Astrocyte of the hippocampus (primary cell): ENCODE results near the gene PTPRK.
A peak's percentile ranks its signal among the peaks of the same experiment; 100 is the strongest.
"Not testable (repeated sequence)": the region's sequence is repeated elsewhere in the genome, so short reads cannot be mapped to it uniquely, and the experiment has no call there.

Experiments used
- DNase-seq: peaks from one replicate; pipeline ENCODE4 v3.0.0; 2011; ENCODE audit warnings: low read depth, low spot score

PTPRK gene

DNA sequence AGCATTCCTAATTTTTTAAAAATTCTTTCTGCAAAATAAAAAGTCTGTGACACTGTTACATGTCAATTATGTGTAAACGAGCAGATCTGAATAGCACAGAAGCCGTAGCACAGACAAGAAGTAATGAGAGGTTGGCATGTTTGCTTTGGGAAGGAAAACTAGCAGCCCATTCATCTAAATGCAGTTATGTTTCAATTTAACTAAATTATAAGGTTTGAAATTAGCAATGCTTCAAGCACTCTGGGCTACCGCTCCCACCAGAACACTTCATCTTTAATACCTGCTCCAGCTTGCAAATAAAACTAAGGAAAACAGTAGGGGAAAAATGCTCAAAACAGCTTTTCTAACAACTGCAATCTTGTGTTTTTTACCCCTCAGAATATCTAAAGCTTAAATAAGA lies 73.9 kb downstream of the PTPRK start:
- DNase-seq = no peak

DNA sequence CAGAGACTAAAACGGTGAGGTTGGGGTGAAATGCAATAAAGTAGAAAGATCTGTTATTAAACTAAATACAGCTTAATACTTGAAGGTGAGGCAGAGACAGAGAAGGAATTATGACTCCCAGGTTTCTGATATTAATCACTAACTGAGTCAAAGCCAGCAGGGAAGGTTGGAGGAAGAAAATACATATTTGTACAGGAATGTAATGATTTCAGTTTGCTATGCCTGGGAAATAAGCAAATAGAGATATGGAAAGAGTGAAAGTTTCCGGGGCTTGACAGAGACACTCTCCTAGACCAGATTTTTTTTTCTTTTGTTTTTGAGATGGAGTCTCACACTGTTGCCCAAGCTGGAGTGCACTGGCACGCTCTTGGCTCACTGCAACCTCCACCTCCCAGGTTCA lies 76.8 kb downstream of the PTPRK start:
- no peak for DNase-seq

- no peak for DNase-seq
These were observed 80.8 kb downstream of the PTPRK start for GRCh38 chr6:128439627-128440026.

DNA sequence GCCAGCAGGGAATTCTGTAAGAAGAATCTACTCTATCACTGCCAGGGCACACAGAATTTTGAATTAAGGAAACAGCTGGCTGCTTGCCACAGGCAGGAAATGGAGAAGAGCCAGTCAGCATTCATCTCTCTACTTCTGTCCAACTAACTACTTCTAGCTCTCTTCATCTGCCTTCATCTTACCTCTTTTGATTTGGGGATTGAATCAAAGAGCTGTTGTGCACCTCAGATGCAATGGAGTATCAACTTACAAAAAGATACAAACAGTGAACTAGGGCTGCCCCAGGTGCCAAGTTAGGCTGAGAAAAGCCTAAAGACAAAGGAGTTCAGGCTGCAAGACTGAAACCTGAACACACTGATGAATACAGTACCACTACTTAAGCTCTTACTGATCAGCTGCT lies 82.0 kb downstream of the PTPRK start:
- peak; percentile 45 for DNase-seq

DNA sequence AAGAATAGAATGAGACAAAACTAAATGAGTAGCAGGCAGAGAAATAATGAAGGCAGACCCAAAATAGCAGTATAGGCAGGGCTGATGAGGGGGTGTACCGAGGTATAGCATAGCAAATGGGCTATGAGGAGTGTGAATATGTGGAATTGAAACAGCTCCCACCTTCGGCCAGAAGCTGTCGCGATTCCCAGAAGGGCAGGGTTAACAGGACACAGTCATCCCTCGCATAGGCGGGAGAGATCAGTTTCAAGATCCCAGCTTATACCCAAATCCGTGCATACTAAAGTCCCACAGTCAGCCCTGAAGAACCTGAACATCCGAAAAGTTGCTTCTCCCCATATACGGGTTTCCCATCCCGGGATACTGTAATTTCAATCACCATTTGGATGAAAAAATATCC lies 82.7 kb downstream of the PTPRK start:
- DNase-seq = no peak

GRCh38 chr6:128434752-128435151 lies 85.6 kb downstream of the PTPRK start:
- DNase-seq = not testable (repeated sequence)

DNA sequence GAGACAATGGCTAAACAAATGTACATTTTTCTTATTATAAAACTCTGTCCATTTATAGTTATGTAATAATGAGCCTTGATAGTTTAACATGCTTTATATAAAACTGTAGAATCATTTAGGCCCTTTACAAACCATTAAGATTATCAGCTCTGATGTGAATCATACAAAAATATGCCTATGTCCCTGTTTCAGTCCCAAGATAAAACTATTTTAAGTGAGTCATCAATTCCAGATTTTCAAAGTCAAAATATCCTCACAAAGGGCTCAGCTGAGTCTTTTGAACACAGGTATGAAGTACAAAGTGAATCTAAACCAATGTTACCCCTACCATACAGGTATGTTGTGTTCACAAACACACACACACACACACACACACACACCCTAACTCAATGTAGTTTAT lies 88.0 kb downstream of the PTPRK start:
- peak; percentile 37 for DNase-seq

DNA sequence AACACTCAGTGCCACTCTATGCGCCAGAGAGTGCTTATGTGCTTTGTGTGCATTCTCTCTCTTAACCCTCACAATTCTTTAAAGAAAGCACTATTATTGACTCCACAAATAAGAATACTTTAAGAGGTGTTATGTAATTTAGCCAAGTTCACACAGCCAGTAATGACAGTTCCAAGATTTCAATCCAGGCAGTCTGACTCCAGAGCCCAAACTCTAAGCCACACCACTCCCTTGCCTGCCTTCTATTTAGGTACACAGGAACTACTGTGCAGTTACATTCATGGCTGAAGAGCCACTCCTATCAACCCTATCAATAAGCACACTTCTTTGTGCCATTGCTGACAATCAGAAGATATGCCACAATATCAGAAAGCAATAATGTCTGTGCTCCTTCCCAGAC lies 93.3 kb downstream of the PTPRK start:
- DNase-seq = no peak

GRCh38 chr6:128425856-128426255 lies 94.5 kb downstream of the PTPRK start:
- DNase-seq = no peak

- DNase-seq = no peak
These were observed 97.5 kb downstream of the PTPRK start for GRCh38 chr6:128422871-128423270.

GRCh38 chr6:128422200-128422599 lies 98.2 kb downstream of the PTPRK start:
- no peak for DNase-seq

- peak; percentile 39 for DNase-seq
These were observed 98.6 kb downstream of the PTPRK start for GRCh38 chr6:128421788-128422187.

GRCh38 chr6:128417698-128418097 lies 102.7 kb downstream of the PTPRK start:
- peak; percentile 71 for DNase-seq

- no peak for DNase-seq
These were observed 105.0 kb downstream of the PTPRK start for GRCh38 chr6:128415387-128415786.

DNA sequence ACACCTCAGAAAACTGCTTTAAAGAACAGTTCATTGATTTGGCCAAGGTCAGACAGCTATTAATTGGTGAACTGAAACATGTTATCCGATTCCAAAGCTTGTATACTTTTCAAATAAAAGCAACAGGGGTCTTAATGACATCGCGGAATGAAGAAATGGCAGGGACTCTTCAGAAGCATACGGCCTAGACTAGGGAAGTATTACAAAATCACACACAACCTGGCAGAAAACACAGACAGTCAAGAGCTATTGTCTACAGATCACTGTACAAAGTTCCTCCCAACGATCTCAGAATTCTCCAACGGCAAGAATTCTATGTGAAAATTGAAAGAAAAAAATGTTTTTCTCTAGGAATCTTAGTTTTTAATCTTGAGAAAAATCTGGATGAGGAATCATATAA lies 105.5 kb downstream of the PTPRK start:
- DNase-seq = no peak

DNA sequence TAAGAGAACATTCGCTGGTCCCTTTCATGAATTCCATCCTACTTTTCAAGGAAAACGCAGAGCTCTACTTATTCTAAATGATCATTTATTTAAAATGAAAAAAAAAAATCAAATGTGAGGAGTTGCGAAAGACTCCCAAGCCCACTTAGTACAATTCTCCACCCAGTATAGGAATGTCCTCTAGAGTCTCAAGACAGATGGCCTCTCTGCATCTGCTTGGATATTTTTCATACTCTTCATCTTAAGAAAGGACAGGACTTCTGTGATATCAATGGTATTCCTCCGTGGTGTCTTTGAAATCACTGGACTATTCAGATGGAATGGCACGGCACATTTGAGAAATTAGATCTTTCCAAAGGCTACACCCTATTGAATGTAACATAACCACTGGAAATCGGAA lies 107.1 kb downstream of the PTPRK start:
- DNase-seq = no peak

GRCh38 chr6:128412680-128413079 lies 107.7 kb downstream of the PTPRK start:
- DNase-seq = peak; percentile 36

- DNase-seq = no peak
These were observed 109.8 kb downstream of the PTPRK start for GRCh38 chr6:128410584-128410983.

- DNase-seq = no peak
These were observed 111.4 kb downstream of the PTPRK start for GRCh38 chr6:128409003-128409402.

DNA sequence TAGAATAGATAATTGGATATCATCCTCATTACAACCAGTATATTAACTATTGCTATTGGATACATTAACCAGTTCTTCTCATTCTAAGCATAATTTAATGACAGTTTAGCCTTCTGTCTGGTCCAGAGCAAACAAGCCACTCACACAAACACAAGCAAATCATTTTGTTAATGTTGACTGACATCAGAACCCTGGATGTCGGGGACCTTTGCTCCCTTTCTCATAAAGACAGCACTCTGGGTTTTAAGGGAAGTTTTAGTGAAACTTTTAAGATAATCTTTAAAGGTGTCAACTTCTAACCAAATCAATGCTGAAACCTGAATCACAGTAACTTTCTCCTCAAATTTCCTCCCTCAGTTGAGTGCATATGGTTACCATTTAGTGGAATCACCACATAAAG lies 113.9 kb downstream of the PTPRK start:
- DNase-seq = no peak

DNA sequence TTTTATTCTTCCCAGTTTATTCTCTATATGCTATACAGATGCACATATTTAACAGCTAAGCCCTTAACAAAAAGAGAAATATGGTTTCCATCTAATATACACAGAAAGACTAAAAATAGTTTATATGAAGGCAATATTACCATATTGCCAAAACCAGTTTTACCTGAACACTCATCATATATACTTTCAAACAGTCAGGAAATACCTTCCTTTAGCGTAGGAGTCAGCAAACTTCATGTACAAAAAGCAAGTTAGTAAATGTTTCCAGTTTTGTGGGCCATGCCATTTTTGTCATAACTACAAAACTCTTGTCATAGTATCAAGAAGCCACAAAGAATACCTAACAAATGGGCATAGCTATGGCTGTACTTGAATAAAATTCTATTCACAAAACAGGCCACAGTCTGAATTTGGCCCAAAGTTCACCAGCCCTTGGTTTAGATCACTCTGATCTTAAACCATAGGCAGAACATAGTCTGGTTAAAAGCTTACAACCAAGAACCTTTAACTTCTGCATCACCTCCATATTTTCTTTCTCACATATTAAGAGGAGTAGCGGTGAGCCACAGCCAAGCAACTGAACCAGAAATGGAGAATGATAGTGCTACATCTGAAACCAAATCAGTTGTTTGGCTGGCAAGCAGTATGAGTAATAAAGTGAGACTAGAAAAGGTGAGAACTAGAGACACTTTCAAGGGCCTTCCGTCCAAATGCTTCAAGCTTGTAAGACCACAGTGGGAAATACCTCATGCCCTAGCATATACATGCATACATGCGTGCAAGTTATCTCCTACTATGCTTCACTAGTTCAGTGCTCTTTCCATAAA lies 116.6 kb downstream of the PTPRK start:
- no peak for DNase-seq

GRCh38 chr6:128400875-128401274 lies 119.5 kb downstream of the PTPRK start:
- DNase-seq = peak; percentile 21

- no peak for DNase-seq
These were observed 122.4 kb downstream of the PTPRK start for GRCh38 chr6:128397996-128398395.

GRCh38 chr6:128395596-128395995 lies 124.8 kb downstream of the PTPRK start:
- DNase-seq = no peak
